ENCODE results near the gene TSGA10IP.

TSGA10IP gene

DNA sequence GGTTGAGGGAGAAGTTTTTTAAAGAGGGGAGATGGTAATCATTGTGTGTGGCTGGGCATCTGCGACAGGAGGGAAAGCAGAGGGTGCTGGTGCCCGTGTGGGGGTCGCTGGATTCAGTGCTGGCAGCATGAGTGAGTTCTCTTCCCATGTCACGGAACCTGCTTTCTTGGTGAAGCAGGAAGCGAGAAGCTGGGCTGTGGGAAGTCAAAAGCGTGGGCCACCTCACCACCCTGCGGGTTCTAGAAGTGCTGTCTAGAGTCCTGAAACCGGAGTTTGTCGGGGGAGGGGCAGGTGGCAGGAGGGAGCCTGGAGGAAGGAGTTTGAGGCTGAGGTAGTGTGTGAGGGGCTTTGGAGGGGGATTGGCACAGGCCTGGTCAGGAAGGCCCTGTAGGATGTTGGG lies 30.5 kb downstream of the TSGA10IP start:
- TF ChIP-seq, protein P1, sequence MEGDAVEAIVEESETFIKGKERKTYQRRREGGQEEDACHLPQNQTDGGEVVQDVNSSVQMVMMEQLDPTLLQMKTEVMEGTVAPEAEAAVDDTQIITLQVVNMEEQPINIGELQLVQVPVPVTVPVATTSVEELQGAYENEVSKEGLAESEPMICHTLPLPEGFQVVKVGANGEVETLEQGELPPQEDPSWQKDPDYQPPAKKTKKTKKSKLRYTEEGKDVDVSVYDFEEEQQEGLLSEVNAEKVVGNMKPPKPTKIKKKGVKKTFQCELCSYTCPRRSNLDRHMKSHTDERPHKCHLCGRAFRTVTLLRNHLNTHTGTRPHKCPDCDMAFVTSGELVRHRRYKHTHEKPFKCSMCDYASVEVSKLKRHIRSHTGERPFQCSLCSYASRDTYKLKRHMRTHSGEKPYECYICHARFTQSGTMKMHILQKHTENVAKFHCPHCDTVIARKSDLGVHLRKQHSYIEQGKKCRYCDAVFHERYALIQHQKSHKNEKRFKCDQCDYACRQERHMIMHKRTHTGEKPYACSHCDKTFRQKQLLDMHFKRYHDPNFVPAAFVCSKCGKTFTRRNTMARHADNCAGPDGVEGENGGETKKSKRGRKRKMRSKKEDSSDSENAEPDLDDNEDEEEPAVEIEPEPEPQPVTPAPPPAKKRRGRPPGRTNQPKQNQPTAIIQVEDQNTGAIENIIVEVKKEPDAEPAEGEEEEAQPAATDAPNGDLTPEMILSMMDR (IDR thresholded peaks at IDR 0.05) = no peak

DNA sequence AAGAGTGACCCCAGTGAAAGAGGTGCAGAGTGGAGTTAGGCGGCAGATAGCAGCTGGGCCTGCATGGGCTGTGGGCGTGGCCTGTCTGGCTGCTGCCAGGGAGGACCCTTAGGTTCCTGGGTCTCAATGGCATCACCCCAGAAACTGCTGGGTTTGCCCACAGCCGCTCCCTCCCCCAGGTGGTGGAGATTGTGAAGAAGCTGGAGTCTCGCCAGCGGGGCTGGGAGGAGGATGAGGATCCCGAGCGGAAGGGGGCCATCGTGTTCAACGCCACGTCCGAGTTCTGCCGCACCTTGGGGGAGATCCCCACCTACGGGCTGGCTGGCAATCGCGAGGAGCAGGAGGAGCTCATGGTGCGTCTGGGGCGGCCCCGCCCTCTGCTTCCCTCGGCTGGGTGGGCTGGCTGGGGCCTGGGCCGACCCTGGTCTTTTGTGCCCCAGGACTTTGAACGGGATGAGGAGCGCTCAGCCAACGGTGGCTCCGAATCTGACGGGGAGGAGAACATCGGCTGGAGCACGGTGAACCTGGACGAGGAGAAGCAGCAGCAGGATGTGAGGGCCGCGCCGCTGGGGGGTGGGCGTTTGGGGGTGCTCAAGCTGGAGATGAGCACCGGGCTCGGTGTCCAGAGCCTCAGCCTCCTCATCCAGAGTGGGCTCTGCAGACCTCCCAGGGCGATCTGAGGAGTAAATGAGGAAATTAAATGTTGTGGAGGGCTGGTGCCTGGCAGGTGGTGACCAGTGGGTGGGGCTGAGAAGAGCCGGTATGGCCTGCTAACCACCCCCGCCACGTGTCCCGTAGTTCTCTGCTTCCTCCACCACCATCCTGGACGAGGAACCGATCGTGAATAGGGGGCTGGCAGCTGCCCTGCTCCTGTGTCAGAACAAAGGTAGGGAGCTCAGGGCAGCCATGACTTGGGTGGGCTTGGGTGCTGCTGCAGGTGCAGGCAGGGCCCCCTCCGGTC lies 31.2 kb downstream of the TSGA10IP start:
- TF ChIP-seq, protein P1 (IDR thresholded peaks at IDR 0.05) = no peak

DNA sequence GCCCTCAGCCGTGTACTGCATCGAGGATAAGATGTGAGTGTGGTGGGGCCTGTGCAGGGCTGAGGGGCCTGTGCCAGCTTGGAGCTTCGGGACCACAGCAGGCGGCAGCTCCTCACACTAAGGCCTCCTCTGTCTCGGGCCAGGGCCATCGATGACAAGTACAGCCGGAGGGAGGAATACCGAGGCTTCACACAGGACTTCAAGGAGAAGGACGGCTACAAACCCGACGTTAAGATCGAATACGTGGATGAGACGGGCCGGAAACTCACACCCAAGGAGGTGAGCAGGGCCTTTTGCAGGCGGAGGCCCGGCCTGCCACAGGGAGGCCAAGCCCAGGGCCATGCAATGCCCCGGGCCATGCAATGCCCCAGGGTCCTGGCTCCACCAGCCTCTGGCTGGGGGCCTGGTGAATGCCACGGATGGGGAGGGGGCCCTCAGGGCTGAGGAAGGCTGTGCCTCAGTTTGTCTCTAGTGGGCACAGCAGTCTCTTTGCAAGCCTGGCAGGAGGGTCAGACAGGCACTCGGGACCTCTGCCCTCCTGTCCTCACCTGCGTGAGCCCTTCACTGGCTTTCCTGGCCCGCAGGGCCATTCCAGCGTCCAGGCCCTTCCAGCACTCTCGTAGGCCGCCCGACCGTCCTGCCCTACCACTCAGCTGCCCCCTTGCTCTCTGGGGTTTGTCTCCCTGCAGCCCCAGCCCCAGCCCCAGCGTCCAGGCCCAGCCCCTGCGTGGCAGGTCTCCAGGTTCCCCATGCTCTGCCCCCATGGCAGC lies 32.5 kb downstream of the TSGA10IP start:
- TF ChIP-seq, protein P1 (IDR thresholded peaks at IDR 0.05) = no peak

DNA sequence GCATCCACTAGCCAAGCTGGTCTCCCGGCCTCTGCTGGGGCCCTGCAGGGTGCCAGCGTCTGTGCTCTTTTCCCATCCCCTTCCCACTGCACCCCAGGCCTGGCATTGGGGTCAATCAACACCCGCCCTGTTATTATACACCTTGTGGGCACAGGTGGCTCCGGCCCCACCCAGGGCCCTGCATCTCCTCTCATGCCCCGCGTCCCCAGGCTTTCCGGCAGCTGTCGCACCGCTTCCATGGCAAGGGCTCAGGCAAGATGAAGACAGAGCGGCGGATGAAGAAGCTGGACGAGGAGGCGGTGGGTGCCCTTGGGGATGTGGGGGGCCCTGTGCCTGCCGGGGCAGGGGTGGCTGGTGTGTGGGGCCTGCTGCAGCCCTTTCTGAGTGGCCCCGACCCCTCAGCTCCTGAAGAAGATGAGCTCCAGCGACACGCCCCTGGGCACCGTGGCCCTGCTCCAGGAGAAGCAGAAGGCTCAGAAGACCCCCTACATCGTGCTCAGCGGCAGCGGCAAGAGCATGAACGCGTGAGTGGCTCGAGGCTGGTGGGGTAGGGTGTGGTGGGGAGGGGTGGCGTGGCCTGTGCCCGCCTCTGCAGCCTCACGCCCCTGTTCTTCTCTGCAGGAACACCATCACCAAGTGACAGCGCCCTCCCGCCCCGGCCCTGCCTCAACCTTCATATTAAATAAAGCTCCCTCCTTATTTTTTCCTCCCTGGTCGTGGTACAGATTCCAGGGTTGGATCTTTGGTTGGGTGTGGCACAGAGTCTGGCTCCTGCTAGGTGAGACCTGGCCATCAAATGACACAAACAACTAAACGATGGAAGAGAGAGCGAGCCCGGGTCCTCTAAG lies 33.3 kb downstream of the TSGA10IP start:
- TF ChIP-seq, protein P1 (IDR thresholded peaks at IDR 0.05) = no peak

DNA sequence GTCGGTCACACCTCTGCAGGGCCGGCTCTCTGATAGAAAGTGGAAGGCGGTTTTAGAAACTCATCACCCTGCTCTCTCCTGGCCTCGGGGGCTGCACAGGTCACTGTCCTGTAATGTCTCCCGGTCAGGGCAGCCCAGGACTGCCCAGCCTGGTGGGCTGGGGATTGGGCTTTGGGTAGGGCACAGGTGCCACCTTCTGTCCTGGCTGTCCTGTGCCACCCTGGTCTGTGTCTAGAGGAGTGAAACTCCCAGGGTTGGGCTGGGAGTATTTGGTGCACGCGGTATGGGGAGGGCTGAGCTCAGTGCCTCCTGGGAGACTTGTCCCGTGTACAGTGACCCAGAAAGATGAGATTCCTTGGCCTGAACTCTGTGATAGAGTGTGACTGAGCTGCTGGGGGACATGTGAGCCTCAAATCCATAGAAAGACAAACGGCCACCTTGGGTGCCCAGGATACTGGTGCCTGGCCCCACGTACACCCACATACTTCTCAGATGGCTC lies 34.0 kb downstream of the TSGA10IP start:
- TF ChIP-seq, protein P1 (IDR thresholded peaks at IDR 0.05) = no peak

DNA sequence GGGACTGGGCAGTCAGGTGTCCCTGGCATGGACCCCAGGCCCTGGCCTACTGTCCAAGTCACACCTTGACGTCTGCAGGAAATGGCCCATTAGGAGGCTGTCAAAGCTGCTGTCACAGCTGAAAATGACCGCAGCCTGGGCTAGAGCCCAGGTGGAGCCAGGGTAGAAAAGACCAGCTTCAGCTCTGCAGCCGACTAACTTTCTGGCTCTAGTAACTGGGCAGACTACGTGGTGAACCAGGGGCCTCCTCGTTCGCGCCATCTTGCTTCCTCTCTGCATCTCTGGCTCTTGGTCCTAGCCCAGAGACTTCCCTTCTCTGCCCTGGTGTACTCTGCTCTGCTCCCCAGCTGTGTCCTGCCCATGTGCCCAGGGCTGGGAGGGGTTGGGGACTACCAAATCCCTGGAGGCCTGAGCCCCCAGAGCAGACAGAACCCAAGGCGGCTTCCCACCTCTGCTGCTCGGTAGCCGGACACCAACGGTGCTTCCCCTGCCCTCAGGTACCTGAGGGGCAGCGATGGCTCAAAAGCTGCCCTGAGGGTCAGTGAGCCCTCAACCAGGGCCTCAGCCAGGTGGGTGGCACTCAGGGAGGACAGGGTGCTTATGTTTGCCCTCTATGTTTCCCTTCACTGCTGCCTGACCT lies 35.9 kb downstream of the TSGA10IP start:
- TF ChIP-seq, protein P1 (IDR thresholded peaks at IDR 0.05) = no peak

Measured in LNCAP (cell line).